Measurements from ENCODE around the gene TMEM254. TPM values are rescaled to one million over a fixed set of nuclear protein-coding genes. Genes with fewer than 3 reads are reported as not detected.
A peak's percentile ranks its signal among the peaks of the same experiment; 100 is the strongest.

The TMEM254 gene
- total and polyA plus RNA-seq, 2 of the 13 experiments (the other 11 are each of a cell fraction or from before 2014, with no cell fraction given) = 11.2 to 39.0 TPM

- no peak for TF ChIP-seq TRAFD1 (CRISPR knock-in tag; IDR thresholded peaks at IDR 0.05; ENCODE audit: borderline replicate concordance)
- no peak for TF ChIP-seq ZNF383 (CRISPR knock-in tag; IDR thresholded peaks at IDR 0.05; ENCODE audit: borderline replicate concordance)
- no peak for TF ChIP-seq ZNF558 (CRISPR knock-in tag; IDR thresholded peaks at IDR 0.05; ENCODE audit: borderline replicate concordance)
- no peak for TF ChIP-seq PAF1 (CRISPR knock-in tag; IDR thresholded peaks at IDR 0.05)
- TF ChIP-seq TFE3 (CRISPR knock-in tag; IDR thresholded peaks at IDR 0.05) = no peak
- TF ChIP-seq ARNT2 (CRISPR knock-in tag; IDR thresholded peaks at IDR 0.05; ENCODE audit: low read depth) = no peak
- no peak for TF ChIP-seq CREBL2 (CRISPR knock-in tag; IDR thresholded peaks at IDR 0.05; ENCODE audit: borderline replicate concordance)
- no peak for TF ChIP-seq AKNA (CRISPR knock-in tag; IDR thresholded peaks at IDR 0.05; ENCODE audit: borderline replicate concordance)
- TF ChIP-seq ATF1 (CRISPR knock-in tag; IDR thresholded peaks at IDR 0.05) = no peak
- TF ChIP-seq FOXA3 (CRISPR knock-in tag; IDR thresholded peaks at IDR 0.05) = no peak
- TF ChIP-seq REST (IDR thresholded peaks at IDR 0.05; ENCODE audit: borderline replicate concordance in 1 of 2, low read depth in 1 of 2, low read length in 2 of 2) = no peak
- peak in 1 of 2 experiments; percentile 62; a peak in 2 of 4 replicates for TF ChIP-seq EP300 (IDR thresholded peaks at IDR 0.05; ENCODE audit: low read depth in 2 of 2, low read length in 2 of 2)
- no peak; the same call in 1 of the 2 replicates for TF ChIP-seq EP300 (CRISPR knock-in tag; IDR thresholded peaks at IDR 0.05; ENCODE audit: borderline replicate concordance)
- TF ChIP-seq SMC3 (IDR thresholded peaks at IDR 0.05; ENCODE audit: low read length) = no peak
- no peak for TF ChIP-seq ZNF446 (CRISPR knock-in tag; IDR thresholded peaks at IDR 0.05)
These were observed 32.5 kb downstream of the TMEM254 start (continued) for GRCh38 chr10:80110986-80111385.
